Measurements from ENCODE around the gene TTC39A.
"Not testable (repeated sequence)": the region's sequence is repeated elsewhere in the genome, so short reads cannot be mapped to it uniquely, and the experiment has no call there.

The TTC39A gene

DNA sequence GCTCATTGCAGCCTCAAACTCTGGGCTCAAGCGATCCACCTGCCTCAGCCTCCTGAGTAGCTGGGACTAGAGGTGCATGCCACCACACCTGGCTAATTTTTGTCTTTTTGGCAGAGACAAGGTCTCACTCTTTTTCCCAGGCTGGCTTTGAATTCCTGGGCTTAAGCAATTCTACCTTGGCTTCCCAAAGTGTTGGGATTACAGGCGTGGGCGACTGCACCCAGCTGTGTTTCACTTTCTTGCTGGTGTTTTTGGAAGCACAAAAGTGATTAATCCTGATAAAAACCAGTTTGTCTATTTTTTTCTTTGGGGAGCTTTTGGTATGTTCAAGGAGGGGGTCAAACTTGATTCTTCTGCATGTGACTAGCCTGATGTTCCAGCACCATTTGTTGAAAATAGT lies 75.0 kb downstream of the TTC39A start:
- TF ChIP-seq, protein P1, sequence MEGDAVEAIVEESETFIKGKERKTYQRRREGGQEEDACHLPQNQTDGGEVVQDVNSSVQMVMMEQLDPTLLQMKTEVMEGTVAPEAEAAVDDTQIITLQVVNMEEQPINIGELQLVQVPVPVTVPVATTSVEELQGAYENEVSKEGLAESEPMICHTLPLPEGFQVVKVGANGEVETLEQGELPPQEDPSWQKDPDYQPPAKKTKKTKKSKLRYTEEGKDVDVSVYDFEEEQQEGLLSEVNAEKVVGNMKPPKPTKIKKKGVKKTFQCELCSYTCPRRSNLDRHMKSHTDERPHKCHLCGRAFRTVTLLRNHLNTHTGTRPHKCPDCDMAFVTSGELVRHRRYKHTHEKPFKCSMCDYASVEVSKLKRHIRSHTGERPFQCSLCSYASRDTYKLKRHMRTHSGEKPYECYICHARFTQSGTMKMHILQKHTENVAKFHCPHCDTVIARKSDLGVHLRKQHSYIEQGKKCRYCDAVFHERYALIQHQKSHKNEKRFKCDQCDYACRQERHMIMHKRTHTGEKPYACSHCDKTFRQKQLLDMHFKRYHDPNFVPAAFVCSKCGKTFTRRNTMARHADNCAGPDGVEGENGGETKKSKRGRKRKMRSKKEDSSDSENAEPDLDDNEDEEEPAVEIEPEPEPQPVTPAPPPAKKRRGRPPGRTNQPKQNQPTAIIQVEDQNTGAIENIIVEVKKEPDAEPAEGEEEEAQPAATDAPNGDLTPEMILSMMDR (conservative IDR thresholded peaks at IDR 0.05; ENCODE audit: low read length), result no peak
- no peak for DNase-seq (ENCODE audit: low read depth)
- no peak overlapping the region for H3K4me3 ChIP-seq (ENCODE audit: low read length)

DNA sequence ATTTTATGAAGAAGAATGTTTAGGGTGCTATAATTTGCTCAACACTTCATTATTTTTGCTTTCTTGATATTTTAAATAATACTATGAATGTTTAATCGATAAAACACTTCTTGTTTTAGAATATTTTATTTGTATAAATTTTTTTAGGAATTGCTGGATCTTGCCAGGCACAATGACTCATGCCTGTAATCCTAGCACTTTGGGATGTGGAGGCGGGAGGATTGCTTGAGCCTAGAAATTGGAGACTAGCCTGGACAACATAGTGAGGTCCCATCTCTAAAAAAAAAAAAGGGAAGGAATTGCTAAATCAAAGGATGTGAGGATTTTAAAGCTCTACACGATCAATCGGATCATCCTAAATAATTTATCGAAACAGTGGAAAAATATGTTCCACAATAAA lies 76.7 kb downstream of the TTC39A start:
- no peak overlapping the region for H3K4me3 ChIP-seq (ENCODE audit: low read length)
- TF ChIP-seq, protein P1 (conservative IDR thresholded peaks at IDR 0.05; ENCODE audit: low read length), result no peak
- DNase-seq (ENCODE audit: low read depth), result no peak

DNA sequence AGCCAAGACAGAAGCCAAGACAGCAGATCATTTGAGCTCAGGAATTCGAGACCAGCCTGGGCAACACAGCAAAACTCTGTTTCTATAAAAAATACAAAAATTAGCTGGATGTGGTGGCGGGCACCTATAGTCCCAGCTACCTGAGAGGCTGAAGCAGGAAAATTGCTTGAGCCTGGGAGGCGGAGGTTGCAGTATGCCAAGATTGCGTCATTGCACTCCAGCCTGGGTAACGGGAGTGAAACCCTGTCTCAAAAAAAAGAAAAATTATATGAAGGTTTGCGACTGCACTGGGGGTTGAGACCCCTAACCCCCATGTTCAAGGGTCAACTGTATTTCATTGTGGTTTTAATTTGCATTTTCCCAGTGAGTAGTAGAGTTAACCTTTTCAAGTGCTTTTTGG lies 78.0 kb downstream of the TTC39A start:
- no peak for DNase-seq (ENCODE audit: low read depth)
- TF ChIP-seq, protein P1 (conservative IDR thresholded peaks at IDR 0.05; ENCODE audit: low read length), result no peak
- no peak overlapping the region for H3K4me3 ChIP-seq (ENCODE audit: low read length)

DNA sequence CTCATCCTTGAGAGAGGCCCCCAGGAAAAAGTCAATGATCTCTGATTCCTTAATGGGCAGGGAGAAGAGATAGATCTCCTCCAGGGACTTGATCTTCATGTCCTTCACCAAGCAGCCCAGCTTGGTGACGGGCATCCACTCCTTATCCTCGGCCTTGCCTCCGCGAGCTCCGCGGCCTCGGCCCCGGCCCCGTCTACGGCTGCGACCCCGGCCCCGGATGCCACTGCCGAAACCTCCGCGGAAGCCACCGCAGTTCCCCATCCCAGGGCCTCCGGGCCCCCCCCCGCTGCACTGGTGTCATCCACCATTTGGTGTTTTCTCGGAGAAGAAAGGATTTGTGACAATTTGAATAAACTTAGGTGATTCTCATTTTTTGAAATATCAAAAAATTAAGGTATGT lies 79.2 kb downstream of the TTC39A start:
- H3K4me3 ChIP-seq (ENCODE audit: low read length); DNase-seq (ENCODE audit: low read depth): not testable (repeated sequence)

DNA sequence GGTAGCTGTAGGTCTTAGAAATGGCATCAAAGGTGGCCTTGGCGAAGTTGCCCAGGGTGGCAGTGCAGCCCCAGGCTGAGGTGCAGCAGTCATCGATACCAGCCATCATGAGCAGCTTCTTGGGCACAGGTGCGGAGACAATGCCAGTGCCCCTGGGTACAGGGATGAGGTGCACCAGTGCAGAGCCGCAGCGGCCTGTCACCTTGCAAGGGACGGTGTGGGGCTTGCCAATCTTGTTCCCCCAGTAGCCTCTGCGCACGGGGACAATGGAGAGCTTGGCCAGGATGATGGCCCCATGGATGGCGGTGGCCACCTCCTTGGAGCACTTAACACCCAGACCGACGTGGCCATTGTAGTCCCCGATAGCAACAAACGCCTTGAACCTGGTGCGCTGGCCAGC lies 79.6 kb downstream of the TTC39A start:
- DNase-seq (ENCODE audit: low read depth); H3K4me3 ChIP-seq (ENCODE audit: low read length): not testable (repeated sequence)

DNA sequence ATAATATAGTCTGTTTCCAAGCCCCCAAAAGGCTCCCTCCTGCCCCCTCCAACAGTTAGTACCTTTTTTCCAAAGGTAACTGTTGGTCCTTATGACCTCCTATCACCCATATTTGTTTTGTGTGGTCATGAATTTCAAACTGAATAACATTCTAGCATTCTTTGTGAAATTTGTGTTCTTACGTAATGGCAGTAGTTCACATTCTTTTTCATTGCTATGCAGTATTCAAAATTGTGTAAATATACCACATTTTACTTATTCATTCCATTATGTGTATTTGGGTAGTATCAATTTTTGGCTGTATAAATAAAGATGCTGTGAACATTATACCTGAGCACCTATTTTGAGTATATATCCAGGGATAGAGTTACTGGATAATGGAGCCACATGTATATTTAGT lies 80.9 kb downstream of the TTC39A start:
- TF ChIP-seq, protein P1 (conservative IDR thresholded peaks at IDR 0.05; ENCODE audit: low read length), result no peak
- DNase-seq (ENCODE audit: low read depth), result no peak
- no peak overlapping the region for H3K4me3 ChIP-seq (ENCODE audit: low read length)

DNA sequence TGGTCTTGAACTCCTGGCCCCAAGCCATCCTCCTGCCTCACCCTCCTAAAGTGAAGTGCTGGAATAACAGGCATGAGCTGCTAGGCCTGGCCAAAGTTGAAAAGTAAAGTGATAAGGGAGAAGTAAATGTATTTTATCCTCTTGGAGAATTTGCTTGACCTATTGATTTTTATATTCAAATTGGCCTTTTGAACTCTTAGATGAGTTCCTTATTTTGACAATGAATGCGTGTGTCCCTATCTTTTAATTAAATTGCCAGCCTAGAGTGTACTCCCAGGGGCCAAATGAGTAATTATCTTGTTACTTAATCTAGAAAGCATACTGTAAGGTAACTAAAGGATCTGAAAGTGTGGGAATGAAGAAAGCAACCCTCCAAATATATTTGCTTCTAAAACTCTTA lies 82.9 kb downstream of the TTC39A start:
- TF ChIP-seq, protein P1 (conservative IDR thresholded peaks at IDR 0.05; ENCODE audit: low read length), result no peak
- no peak overlapping the region for H3K4me3 ChIP-seq (ENCODE audit: low read length)
- DNase-seq (ENCODE audit: low read depth), result no peak

DNA sequence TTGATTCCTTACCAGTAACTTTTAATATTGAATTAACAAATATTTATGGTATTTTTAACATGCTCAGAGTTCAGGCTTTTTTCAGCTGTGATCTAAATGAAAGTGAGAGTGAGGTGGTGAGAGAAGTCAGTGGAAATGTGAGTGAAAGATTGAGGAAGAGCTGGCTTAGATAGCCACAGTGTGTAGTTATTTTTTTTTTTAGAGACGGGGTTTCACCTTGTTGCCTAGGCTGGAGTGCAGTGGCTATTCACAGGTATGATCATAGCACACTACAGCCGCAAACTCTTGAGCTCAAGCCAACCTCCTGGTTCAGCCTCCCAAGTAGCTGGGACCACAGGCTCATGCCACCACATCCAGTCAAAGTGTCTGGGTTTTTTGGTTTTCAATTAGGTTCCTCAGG lies 83.3 kb downstream of the TTC39A start:
- DNase-seq (ENCODE audit: low read depth), result no peak
- TF ChIP-seq, protein P1 (conservative IDR thresholded peaks at IDR 0.05; ENCODE audit: low read length), result no peak
- no peak overlapping the region for H3K4me3 ChIP-seq (ENCODE audit: low read length)
